ENCODE data around the gene WEE1.
"Not testable (repeated sequence)": the region's sequence is repeated elsewhere in the genome, so short reads cannot be mapped to it uniquely, and the experiment has no call there.

Gene WEE1

DNA sequence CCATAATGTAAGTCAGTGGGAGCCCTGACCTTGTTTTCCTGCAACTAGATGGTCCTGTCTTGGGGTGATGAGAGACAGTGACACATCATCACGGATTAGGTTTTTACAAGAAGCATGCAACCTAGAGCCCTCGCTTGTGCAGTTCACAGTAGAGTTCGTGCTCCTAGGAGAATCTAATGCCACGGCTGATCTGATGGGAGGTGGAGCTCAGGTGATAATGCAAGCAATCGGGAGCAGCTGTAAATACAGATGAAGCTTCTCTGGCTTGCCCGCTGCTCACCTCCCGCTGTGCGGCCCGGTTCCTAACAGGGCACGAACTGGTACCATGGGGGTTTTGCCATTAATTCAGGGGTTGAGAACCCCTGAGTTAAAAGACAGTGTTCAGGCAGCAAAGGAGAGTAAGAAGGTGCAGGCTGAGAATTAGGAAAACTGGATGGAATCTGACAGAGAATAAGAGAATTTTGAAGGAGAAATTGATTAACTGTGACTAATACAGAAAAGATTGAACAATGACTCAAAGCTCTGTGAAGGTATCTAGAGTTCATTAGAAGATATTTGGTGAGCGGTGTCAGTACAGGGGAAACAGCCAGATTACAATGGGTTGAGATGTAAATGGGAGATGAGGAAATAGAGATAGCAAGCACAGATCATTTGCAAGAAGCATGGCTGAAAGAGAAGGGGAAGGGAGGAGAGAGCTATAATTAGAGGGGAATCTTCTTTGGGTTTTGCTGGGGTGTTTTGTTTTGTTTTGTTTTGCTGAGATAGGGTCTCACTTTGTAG is 21.0 kb downstream of the WEE1 start:
- DNase-seq (ENCODE audit: low read depth in 1 of 2, low spot score in 1 of 2), result no peak

- DNase-seq (ENCODE audit: low read depth in 1 of 2, low spot score in 1 of 2), result no peak
Observed at GRCh38 chr11:9596926-9597464, 23.5 kb downstream of the WEE1 start.

GRCh38 chr11:9600166-9600565 is 26.7 kb downstream of the WEE1 start:
- no peak for DNase-seq (ENCODE audit: low read depth in 1 of 2, low spot score in 1 of 2)

DNA sequence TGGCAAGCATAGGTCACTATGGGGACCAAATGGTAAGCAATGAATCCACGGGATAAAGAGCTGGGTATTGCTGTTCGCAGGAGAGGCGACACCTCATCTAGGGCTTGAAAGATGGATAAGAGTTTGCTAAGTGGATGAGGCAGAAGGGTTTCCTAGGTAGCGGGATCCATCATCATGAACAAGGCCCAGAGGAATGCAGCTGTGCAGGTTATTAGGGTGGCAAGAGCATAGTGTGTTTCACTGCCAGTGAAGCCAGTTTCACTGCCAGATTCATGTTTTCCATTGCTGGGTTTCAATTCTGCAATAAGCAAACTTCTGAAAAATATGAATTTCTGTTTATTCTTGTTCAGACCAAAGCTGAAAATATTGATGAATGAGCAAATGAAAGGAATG is 27.2 kb downstream of the WEE1 start:
- no peak for DNase-seq (ENCODE audit: low read depth in 1 of 2, low spot score in 1 of 2)

GRCh38 chr11:9601037-9601875 is 27.8 kb downstream of the WEE1 start:
- DNase-seq (ENCODE audit: low read depth in 1 of 2, low spot score in 1 of 2), result peak; percentile 16 to 23

- no peak for DNase-seq (ENCODE audit: low read depth in 1 of 2, low spot score in 1 of 2)
Observed at GRCh38 chr11:9601876-9602199, 28.4 kb downstream of the WEE1 start.

DNA sequence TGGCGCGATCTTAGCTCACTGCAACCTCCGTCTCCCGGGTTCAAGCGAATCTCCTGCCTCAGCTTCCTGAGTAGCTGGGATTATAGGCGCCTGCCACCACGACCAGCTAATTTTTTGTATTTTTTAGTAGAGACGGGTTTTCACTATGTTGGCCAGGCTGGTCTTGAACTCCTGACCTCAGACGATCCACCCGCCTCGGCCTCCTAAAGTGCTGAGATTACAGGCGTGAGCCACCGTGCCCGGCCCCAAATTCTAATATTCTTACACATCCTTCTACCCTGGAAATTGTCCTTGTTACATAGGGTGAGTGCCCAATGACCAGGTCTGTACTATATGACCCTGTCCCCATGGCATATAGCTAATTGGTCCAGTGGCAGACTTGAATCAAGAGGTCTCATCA is 29.7 kb downstream of the WEE1 start:
- not testable (repeated sequence) for DNase-seq (ENCODE audit: low read depth in 1 of 2, low spot score in 1 of 2)

DNA sequence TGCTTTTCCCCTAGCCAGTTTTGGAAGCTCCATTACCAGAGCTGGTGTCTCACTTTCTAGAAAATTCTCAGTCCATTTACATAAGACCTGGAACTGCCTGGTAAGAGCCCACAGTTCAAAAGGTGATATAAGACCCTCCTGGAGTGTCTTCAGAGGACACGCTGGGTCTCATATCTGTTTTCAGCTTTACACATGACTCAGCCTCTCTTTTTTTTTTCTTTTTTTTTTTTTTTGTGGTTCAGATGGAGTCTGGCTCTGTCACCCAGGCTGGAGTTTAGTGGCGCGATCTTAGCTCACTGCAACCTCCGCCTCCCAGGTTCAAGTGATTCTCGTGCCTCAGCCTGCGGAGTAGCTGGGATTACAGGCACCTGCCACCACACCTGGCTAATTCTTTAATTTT is 30.7 kb downstream of the WEE1 start:
- no peak for DNase-seq (ENCODE audit: low read depth in 1 of 2, low spot score in 1 of 2)

DNA sequence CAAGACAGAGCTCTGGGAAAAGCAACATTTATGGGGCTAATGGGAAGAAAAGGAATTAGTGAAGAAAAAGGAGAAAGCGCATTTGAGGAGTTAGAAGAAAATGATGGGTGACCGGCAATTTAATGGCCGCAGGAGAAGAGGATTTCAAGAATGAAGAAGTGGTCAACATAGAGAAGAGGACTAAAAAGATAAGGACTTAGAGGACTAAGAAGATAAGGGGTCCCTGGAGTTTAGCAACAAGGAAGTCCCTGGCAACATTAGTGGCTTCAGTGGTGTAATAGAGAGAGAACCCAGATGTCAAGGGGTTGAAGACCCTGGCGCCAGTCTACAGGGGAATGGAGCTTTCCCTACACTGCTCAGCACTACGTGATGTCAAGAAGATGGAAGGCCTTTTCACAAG is 32.3 kb downstream of the WEE1 start:
- no peak for DNase-seq (ENCODE audit: low read depth in 1 of 2, low spot score in 1 of 2)

- no peak for DNase-seq (ENCODE audit: low read depth in 1 of 2, low spot score in 1 of 2)
Observed at GRCh38 chr11:9606809-9607510, 33.5 kb downstream of the WEE1 start.

- no peak for DNase-seq (ENCODE audit: low read depth in 1 of 2, low spot score in 1 of 2)
Observed at GRCh38 chr11:9607511-9607899, 34.0 kb downstream of the WEE1 start.

DNA sequence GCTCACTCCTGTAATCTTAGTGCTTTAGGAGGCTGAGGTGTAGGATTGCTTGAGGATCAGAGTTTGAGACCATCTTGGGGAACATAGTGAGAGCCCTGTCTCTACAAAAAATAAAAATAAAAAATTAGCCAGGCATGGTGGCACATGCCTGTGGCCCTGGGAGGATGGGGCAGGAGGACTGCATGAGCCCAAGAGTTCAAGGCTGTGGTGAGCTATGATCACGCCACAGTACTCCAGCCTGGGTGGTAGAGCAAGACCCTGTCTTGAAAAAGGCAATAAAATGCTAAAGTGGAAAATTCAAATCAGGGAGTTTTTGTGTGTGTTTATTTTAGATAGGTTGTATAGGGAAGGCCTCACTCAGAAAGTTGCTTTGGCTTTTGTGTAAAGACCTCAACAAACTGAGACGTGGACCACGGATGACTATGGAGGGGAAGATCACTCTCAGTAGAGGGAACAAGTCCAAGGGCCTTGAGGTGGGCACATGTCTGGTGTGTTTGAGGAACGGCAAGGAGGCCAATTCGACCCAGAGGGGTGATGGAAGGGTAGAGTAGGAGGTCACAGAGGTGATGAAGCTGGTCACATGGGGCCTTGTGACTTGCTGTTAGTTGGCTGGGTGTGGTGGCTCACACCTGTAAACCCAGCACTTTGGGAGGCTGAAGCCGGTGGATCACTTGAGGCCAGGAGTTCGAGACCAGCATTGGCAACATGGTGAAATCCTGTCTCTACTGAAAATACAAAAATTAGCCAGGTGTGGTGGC is 35.7 kb downstream of the WEE1 start:
- no peak for DNase-seq (ENCODE audit: low read depth in 1 of 2, low spot score in 1 of 2)

- DNase-seq (ENCODE audit: low read depth in 1 of 2, low spot score in 1 of 2), result no peak
Observed at GRCh38 chr11:9609841-9610240, 36.4 kb downstream of the WEE1 start.

- DNase-seq (ENCODE audit: low read depth in 1 of 2, low spot score in 1 of 2), result peak; percentile 73 to 74
Observed at GRCh38 chr11:9613118-9613829, 39.8 kb downstream of the WEE1 start.

DNA sequence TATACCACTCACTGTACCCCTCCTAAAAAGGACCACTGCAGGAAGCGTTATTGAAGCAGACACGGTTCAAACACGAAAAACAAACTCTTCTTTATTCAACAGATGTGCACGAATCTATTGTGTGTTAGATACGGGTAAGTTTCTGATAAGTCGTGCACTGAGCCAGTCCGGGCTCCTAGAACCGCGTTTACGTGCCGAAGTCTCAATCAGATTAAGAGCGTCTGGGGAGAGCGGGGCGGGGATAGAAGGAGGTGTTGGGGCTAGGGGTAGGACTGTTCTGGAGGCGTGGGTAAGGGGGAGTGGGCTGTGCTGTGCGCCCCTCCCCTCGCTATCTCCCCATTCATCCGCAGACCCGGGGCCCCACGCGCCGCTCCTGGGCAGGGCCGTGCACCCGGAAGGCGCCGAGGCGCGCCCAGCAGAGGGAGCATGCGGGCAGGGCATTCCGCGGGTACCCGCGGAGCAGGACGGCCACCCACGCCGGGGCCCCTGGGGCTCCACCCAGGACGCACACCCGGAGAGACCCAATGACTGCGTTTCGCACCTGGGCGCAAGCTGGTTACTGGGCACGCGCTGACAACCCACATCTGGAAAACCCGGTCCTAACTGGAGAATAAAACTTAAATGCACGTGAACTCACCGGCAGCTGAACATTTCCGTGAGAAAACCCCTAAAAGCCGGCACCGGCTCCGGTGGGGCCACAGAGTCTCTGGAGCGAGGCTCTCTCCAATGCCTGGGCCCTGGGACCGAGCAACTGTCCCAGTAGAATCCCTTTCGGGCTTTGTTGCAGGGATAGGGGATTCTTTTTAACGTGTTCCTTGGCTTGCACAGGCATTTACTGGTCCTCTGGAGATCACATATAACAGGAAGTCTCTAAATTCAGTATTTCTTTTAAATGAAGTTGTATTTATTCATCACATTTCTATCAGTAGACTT is 40.6 kb downstream of the WEE1 start:
- peak; percentile 74 to 88 for DNase-seq (ENCODE audit: low read depth in 1 of 2, low spot score in 1 of 2)

GRCh38 chr11:9615031-9615451 is 41.6 kb downstream of the WEE1 start:
- DNase-seq (ENCODE audit: low read depth in 1 of 2, low spot score in 1 of 2), result no peak

GRCh38 chr11:9616042-9616675 is 42.7 kb downstream of the WEE1 start:
- no peak for DNase-seq (ENCODE audit: low read depth in 1 of 2, low spot score in 1 of 2)

DNA sequence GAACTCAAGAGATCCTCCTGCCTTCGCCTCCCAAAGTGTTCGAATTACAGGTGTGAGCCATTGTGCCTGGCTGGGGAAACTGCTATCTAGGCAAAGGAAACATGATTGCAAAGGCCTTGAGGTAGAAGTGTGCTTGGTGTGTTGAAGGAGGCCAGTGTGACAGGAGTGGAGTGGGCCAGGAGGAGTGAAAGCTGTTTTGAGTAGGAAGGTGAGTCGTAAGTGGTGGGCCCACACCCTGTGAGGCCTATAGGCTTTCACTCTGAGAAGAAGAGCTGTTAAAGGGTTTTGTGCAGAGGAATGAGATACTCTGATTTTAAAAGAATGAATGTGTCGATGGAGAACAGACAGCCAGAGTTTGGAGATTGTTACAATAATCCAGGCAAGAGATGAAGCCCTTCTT is 43.4 kb downstream of the WEE1 start:
- DNase-seq (ENCODE audit: low read depth in 1 of 2, low spot score in 1 of 2), result no peak

GRCh38 chr11:9617940-9618339 is 44.5 kb downstream of the WEE1 start:
- no peak for DNase-seq (ENCODE audit: low read depth in 1 of 2, low spot score in 1 of 2)
